ENCODE results near the gene SRRM3. TPM values are rescaled to one million over a fixed set of nuclear protein-coding genes. Genes with fewer than 3 reads are reported as not detected.
"Not testable (repeated sequence)": the region's sequence is repeated elsewhere in the genome, so short reads cannot be mapped to it uniquely, and the experiment has no call there.

SRRM3 gene
- total RNA-seq, 1 donor from 2014 or later = 1.7 TPM

GRCh38 chr7:76304888-76305375 is 103.2 kb downstream of the SRRM3 start:
- H3K4me3 ChIP-seq (ENCODE audit: insufficient read depth, low read depth, low read length) = no peak overlapping the region
- peak overlapping the region; percentile 96 for H3K27ac Mint-ChIP-seq (ENCODE audit: unreplicated experiment)
- H3K36me3 Mint-ChIP-seq (ENCODE audit: low read depth, unreplicated experiment) = peaks cover 3% of the 10 kb centered on the region
- H3K79me2 ChIP-seq (ENCODE audit: insufficient read depth, low read length) = peaks cover 18% of the 10 kb centered on the region
- no peaks in the 10 kb centered on the region for H3K9me3 ChIP-seq (ENCODE audit: insufficient read depth, low read depth, low read length)
- peaks cover 2% of the 10 kb centered on the region for H3K9me3 Mint-ChIP-seq (ENCODE audit: unreplicated experiment)
- peaks cover 20% of the 10 kb centered on the region for H4K20me1 ChIP-seq (ENCODE audit: insufficient read depth, low read length)
- no peaks in the 10 kb centered on the region for H3K27me3 Mint-ChIP-seq (ENCODE audit: low read depth, unreplicated experiment)
- peak overlapping the region; percentile 94 for H3K4me2 ChIP-seq (ENCODE audit: low read length)
- TF ChIP-seq, protein P1, sequence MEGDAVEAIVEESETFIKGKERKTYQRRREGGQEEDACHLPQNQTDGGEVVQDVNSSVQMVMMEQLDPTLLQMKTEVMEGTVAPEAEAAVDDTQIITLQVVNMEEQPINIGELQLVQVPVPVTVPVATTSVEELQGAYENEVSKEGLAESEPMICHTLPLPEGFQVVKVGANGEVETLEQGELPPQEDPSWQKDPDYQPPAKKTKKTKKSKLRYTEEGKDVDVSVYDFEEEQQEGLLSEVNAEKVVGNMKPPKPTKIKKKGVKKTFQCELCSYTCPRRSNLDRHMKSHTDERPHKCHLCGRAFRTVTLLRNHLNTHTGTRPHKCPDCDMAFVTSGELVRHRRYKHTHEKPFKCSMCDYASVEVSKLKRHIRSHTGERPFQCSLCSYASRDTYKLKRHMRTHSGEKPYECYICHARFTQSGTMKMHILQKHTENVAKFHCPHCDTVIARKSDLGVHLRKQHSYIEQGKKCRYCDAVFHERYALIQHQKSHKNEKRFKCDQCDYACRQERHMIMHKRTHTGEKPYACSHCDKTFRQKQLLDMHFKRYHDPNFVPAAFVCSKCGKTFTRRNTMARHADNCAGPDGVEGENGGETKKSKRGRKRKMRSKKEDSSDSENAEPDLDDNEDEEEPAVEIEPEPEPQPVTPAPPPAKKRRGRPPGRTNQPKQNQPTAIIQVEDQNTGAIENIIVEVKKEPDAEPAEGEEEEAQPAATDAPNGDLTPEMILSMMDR (IDR thresholded peaks at IDR 0.05; ENCODE audit: insufficient read depth, low read depth, low read length) = no peak
- no peak for TF ChIP-seq EZH2 (IDR thresholded peaks at IDR 0.05; ENCODE audit: insufficient read depth, low read length)
- H3K9ac ChIP-seq (ENCODE audit: low read length) = peak overlapping the region; percentile 94
- peaks cover 19% of the 10 kb centered on the region for H3K4me1 ChIP-seq (ENCODE audit: insufficient read depth, low read length)
- H3K27me3 ChIP-seq (ENCODE audit: insufficient read depth, low read length) = no peaks in the 10 kb centered on the region
- H3K27ac ChIP-seq (ENCODE audit: low read depth, low read length) = no peak overlapping the region
- peak overlapping the region; percentile 93 for H3K4me3 Mint-ChIP-seq (ENCODE audit: unreplicated experiment)
- DNase-seq (ENCODE audit: low read depth) = no peak
- FAIRE-seq = no peak
- peaks cover 8% of the 10 kb centered on the region for H3K36me3 ChIP-seq (ENCODE audit: insufficient read depth, low read length)
- H3K4me1 Mint-ChIP-seq (ENCODE audit: low read depth, unreplicated experiment) = peaks cover 26% of the 10 kb centered on the region
- H2AFZ ChIP-seq (ENCODE audit: low read depth, low read length) = no peak overlapping the region

DNA sequence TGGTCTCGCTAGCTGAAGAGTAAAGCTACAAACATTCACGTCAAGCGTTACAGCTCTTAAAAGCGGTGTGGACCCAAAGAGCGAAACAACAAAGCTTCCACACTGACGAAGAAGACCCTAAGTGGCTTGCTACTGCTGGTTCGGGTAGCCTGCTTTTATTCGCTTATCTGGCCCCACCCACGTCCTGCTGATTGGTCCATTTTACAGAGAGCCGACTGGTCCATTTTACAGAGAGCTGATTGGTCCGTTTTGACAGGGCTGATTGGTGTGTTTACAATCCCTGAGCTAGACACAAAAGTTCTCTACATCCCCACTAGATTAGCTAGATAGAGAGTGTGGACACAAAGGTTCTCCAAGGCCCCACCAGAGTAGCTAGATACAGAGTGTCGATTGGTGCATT is 107.2 kb downstream of the SRRM3 start:
- FAIRE-seq; H3K9me3 ChIP-seq (ENCODE audit: insufficient read depth, low read depth, low read length); H3K27ac Mint-ChIP-seq (ENCODE audit: unreplicated experiment); H3K4me3 Mint-ChIP-seq (ENCODE audit: unreplicated experiment); H3K36me3 ChIP-seq (ENCODE audit: insufficient read depth, low read length); DNase-seq (ENCODE audit: low read depth); H3K79me2 ChIP-seq (ENCODE audit: insufficient read depth, low read length); H3K9me3 Mint-ChIP-seq (ENCODE audit: unreplicated experiment); H3K27me3 ChIP-seq (ENCODE audit: insufficient read depth, low read length); H3K36me3 Mint-ChIP-seq (ENCODE audit: low read depth, unreplicated experiment); H3K27me3 Mint-ChIP-seq (ENCODE audit: low read depth, unreplicated experiment); H3K4me2 ChIP-seq (ENCODE audit: low read length); H3K9ac ChIP-seq (ENCODE audit: low read length); H2AFZ ChIP-seq (ENCODE audit: low read depth, low read length); H3K4me3 ChIP-seq (ENCODE audit: insufficient read depth, low read depth, low read length); H3K27ac ChIP-seq (ENCODE audit: low read depth, low read length): not testable (repeated sequence)
- peaks cover 15% of the 10 kb centered on the region for H4K20me1 ChIP-seq (ENCODE audit: insufficient read depth, low read length)
- H3K4me1 ChIP-seq (ENCODE audit: insufficient read depth, low read length) = peaks cover 14% of the 10 kb centered on the region
- peaks cover 20% of the 10 kb centered on the region for H3K4me1 Mint-ChIP-seq (ENCODE audit: low read depth, unreplicated experiment)

DNA sequence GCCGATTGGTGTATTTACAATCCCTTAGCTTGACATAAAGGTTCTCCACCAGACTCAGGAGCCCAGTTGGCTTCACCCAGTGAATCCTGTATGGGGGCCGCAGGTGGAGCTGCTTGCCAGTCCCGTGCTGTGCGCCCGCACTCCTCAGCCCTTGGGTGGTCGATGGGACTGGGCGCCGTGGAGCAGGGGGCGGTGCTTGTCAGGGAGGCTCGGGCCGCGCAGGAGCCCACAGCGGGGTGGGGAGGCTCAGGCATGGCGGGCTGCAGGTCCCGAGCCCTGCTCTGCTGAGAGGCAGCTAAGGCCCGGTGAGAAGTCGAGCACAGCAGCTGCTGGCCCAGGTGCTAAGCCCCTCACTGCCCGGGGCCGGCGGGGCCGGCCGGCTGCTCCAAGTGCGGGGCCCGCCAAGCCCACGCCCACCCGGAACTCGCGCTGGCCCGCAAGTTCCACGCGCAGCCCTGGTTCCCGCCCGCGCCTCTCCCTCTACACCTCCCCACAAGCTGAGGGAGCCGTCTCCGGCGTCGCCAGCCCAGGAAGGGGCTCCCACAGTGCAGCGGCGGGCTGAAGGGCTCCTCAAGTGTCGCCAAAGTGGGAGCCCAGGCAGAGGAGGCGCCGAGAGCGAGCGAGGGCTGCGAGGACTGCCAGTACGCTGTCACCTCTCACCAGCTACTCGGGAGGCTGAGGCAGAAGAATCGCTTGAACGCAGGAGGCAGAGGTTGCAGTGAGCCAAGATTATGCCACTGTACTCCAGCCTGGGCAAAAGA is 107.8 kb downstream of the SRRM3 start:
- not testable (repeated sequence) for H3K79me2 ChIP-seq (ENCODE audit: insufficient read depth, low read length); FAIRE-seq; H3K36me3 Mint-ChIP-seq (ENCODE audit: low read depth, unreplicated experiment); H2AFZ ChIP-seq (ENCODE audit: low read depth, low read length); H3K9me3 ChIP-seq (ENCODE audit: insufficient read depth, low read depth, low read length); H3K4me2 ChIP-seq (ENCODE audit: low read length); H3K36me3 ChIP-seq (ENCODE audit: insufficient read depth, low read length); H3K4me3 Mint-ChIP-seq (ENCODE audit: unreplicated experiment); H4K20me1 ChIP-seq (ENCODE audit: insufficient read depth, low read length); H3K9me3 Mint-ChIP-seq (ENCODE audit: unreplicated experiment); H3K9ac ChIP-seq (ENCODE audit: low read length); H3K27me3 Mint-ChIP-seq (ENCODE audit: low read depth, unreplicated experiment); H3K27ac Mint-ChIP-seq (ENCODE audit: unreplicated experiment); H3K4me3 ChIP-seq (ENCODE audit: insufficient read depth, low read depth, low read length); H3K27ac ChIP-seq (ENCODE audit: low read depth, low read length); DNase-seq (ENCODE audit: low read depth); H3K27me3 ChIP-seq (ENCODE audit: insufficient read depth, low read length)
- peaks cover 18% of the 10 kb centered on the region for H3K4me1 Mint-ChIP-seq (ENCODE audit: low read depth, unreplicated experiment)
- H3K4me1 ChIP-seq (ENCODE audit: insufficient read depth, low read length) = peaks cover 10% of the 10 kb centered on the region
